IMR-90 (cell line): ENCODE data around the gene S100A2. TPM values are rescaled to one million over a fixed set of nuclear protein-coding genes. Genes with fewer than 3 reads are reported as not detected.

Experiments
- ATAC-seq: fragments of 200-7000 bp; cut with Tn5 transposase; 2 replicates; pipeline ENCODE4 v1.9.1; 2020; ENCODE audit warnings: low read depth, mild to moderate bottlenecking, moderate library complexity
- BruUV-seq: library from RNA; stranded (reverse); fragments of 400-500 nt; replicated peaks from 2 replicates; lab custom pipeline; 2021; lab: Mats Ljungman, UMichigan
- CTCF ChIA-PET: fragments of 300-600 bp; formaldehyde crosslinking; extraction: SDS; loops from one replicate; lab custom pipeline; 2021; ENCODE audit warnings: antibody characterized with exemption; lab: Yijun Ruan, JAX
- POLR2A ChIA-PET: fragments of 300-600 bp; sonication (Branson Sonifier 250); formaldehyde crosslinking; loops from one replicate; lab custom pipeline; 2022; ENCODE audit warnings: antibody characterized with exemption; ENCODE audit not compliant: unreplicated experiment; lab: Charles Lee
- DNase-seq: peaks from one replicate; pipeline ENCODE4 v3.0.0; 2013
- H2AFZ ChIP-seq: replicated peaks from 2 replicates; pipeline ENCODE3; 2013; ENCODE audit warnings: low read length, mild to moderate bottlenecking; ENCODE audit not compliant: poor library complexity
- H2AK5ac ChIP-seq: 2 replicates; pipeline ENCODE4 v1.6.1; 2013; ENCODE audit warnings: low read depth, low read length, inconsistent platforms
- H2AK9ac ChIP-seq: replicated peaks from 2 replicates; pipeline ENCODE3; 2013; ENCODE audit warnings: mild to moderate bottlenecking, low read depth, low read length, moderate library complexity; ENCODE audit not compliant: poor library complexity
- H2BK120ac ChIP-seq: 2 replicates; pipeline ENCODE4 v1.6.1; 2013; ENCODE audit warnings: low read depth, low read length, inconsistent platforms
- H2BK15ac ChIP-seq: 3 replicates; pipeline ENCODE4 v1.6.1; 2013; ENCODE audit warnings: low read depth, low read length, inconsistent platforms
- H2BK20ac ChIP-seq: 2 replicates; pipeline ENCODE4 v1.6.1; 2013; ENCODE audit warnings: low read depth, mild to moderate bottlenecking, inconsistent platforms, low read length, moderate library complexity
- H2BK5ac ChIP-seq: 2 replicates; pipeline ENCODE4 v1.6.1; 2013; ENCODE audit warnings: mild to moderate bottlenecking, low read depth, low read length, inconsistent platforms; ENCODE audit not compliant: poor library complexity, severe bottlenecking
- H3K14ac ChIP-seq: replicated peaks from 2 replicates; pipeline ENCODE4 v1.6.1; 2013; ENCODE audit warnings: low read depth, low read length, inconsistent platforms
- H3K18ac ChIP-seq: 2 replicates; pipeline ENCODE4 v1.6.1; 2013; ENCODE audit warnings: low read depth, low read length, control low read depth
- H3K23ac ChIP-seq: 2 replicates; pipeline ENCODE4 v1.6.1; 2013; ENCODE audit warnings: low read depth, low read length, inconsistent platforms
- H3K27ac ChIP-seq: 2 replicates; pipeline ENCODE4 v1.5.1; 2013; ENCODE audit warnings: mild to moderate bottlenecking, control low read depth, low read length; ENCODE audit not compliant: insufficient read depth
- H3K27me3 ChIP-seq: 2 replicates; pipeline ENCODE4 v1.6.1; 2013; ENCODE audit warnings: low read length; ENCODE audit not compliant: control insufficient read depth, insufficient read depth
- H3K36me3 ChIP-seq: 2 replicates; pipeline ENCODE4 v1.6.1; 2013; ENCODE audit warnings: low read length, mixed read lengths; ENCODE audit not compliant: control insufficient read depth, insufficient read depth
- H3K4ac ChIP-seq: 2 replicates; pipeline ENCODE4 v1.6.1; 2013; ENCODE audit warnings: low read depth, low read length, inconsistent platforms
- H3K4me1 ChIP-seq: 2 replicates; pipeline ENCODE4 v1.6.1; 2013; ENCODE audit warnings: low read length, mixed read lengths; ENCODE audit not compliant: control insufficient read depth, insufficient read depth
- H3K4me2 ChIP-seq: 2 replicates; pipeline ENCODE4 v1.6.1; 2013; ENCODE audit warnings: low read depth, mild to moderate bottlenecking, control low read depth, low read length, moderate library complexity
- H3K4me3 ChIP-seq: 2 replicates; pipeline ENCODE4 v1.5.1; 2013; ENCODE audit warnings: low read depth, mild to moderate bottlenecking, control low read depth, low read length, moderate library complexity; ENCODE audit not compliant: insufficient read depth
- H3K56ac ChIP-seq: 2 replicates; pipeline ENCODE4 v1.6.1; 2013; ENCODE audit warnings: low read length, inconsistent platforms; ENCODE audit not compliant: insufficient read depth; ENCODE audit errors: extremely low read depth
- H3K79me1 ChIP-seq, 2 experiments: 2 replicates each; pipeline ENCODE4 v1.6.1; 2013; ENCODE audit warnings: low read length in 2 of 2, inconsistent platforms in 1 of 2, low read depth in 1 of 2
- H3K9ac ChIP-seq: 2 replicates; pipeline ENCODE4 v1.6.1; 2013; ENCODE audit warnings: low read depth, low read length, control low read depth
- H3K9me1 ChIP-seq: 2 replicates; pipeline ENCODE4 v1.6.1; 2013; ENCODE audit warnings: low read length, inconsistent platforms; ENCODE audit not compliant: insufficient read depth
- H3K9me3 ChIP-seq: 2 replicates; pipeline ENCODE4 v1.6.1; 2013; ENCODE audit warnings: low read length; ENCODE audit not compliant: control insufficient read depth, insufficient read depth
- H4K20me1 ChIP-seq: 2 replicates; pipeline ENCODE4 v1.6.1; 2013; ENCODE audit warnings: low read length, inconsistent platforms; ENCODE audit not compliant: insufficient read depth
- H4K5ac ChIP-seq: 2 replicates; pipeline ENCODE4 v1.6.1; 2013; ENCODE audit warnings: mild to moderate bottlenecking, low read depth, low read length, control low read depth
- H4K8ac ChIP-seq, 2 experiments: 2 replicates each; pipeline ENCODE4 v1.6.1; 2013; ENCODE audit warnings: low read depth in 2 of 2, low read length in 2 of 2, control low read depth in 1 of 2, inconsistent platforms in 1 of 2
- H4K91ac ChIP-seq: 2 replicates; pipeline ENCODE4 v1.6.1; 2013; ENCODE audit warnings: low read depth, low read length, inconsistent platforms; ENCODE audit not compliant: insufficient read depth
- BHLHE40 ChIP-seq: fragments of 150-350 bp; IDR thresholded peaks from 2 replicates; pipeline ENCODE4 v1.6.1; 2016; ENCODE audit warnings: mild to moderate bottlenecking, low read depth, low read length
- CEBPB ChIP-seq: IDR thresholded peaks from 2 replicates; pipeline ENCODE4 v1.6.1; 2012; ENCODE audit warnings: low read depth, low read length, improper control_type of control experiment
- CHD1 ChIP-seq: IDR thresholded peaks from 2 replicates; pipeline ENCODE4 v1.6.1; 2012; ENCODE audit warnings: low read depth, low read length, improper control_type of control experiment
- ELK1 ChIP-seq: fragments of 150-350 bp; IDR thresholded peaks from 2 replicates; pipeline ENCODE4 v1.6.1; 2016; ENCODE audit warnings: low read depth, mild to moderate bottlenecking, low read length, moderate library complexity, borderline replicate concordance
- FOS ChIP-seq: fragments of 150-350 bp; IDR thresholded peaks from 2 replicates; pipeline ENCODE4 v1.6.1; 2016; ENCODE audit warnings: low read depth, low read length
- MAFK ChIP-seq: IDR thresholded peaks from 2 replicates; pipeline ENCODE4 v1.6.1; 2012; ENCODE audit warnings: low read depth, low read length, improper control_type of control experiment
- MAZ ChIP-seq: IDR thresholded peaks from 2 replicates; pipeline ENCODE4 v1.6.1; 2012; ENCODE audit warnings: low read depth, mild to moderate bottlenecking, low read length, improper control_type of control experiment, moderate library complexity, borderline replicate concordance
- MXI1 ChIP-seq: IDR thresholded peaks from 2 replicates; pipeline ENCODE4 v1.6.1; 2012; ENCODE audit warnings: low read depth, mild to moderate bottlenecking, low read length, moderate library complexity, borderline replicate concordance
- NFE2L2 ChIP-seq: fragments of 150-350 bp; IDR thresholded peaks from 2 replicates; pipeline ENCODE4 v1.6.1; 2016; ENCODE audit warnings: low read depth, mild to moderate bottlenecking, low read length
- POLR2A ChIP-seq: IDR thresholded peaks from 2 replicates; pipeline ENCODE4 v1.6.1; 2012; ENCODE audit warnings: mild to moderate bottlenecking, low read depth, low read length
- RAD21 ChIP-seq: IDR thresholded peaks from 2 replicates; pipeline ENCODE4 v1.6.1; 2012; ENCODE audit warnings: low read length, improper control_type of control experiment
- RCOR1 ChIP-seq: IDR thresholded peaks from 2 replicates; pipeline ENCODE4 v1.6.1; 2012; ENCODE audit warnings: mild to moderate bottlenecking, low read length, improper control_type of control experiment; ENCODE audit not compliant: insufficient replicate concordance
- RFX5 ChIP-seq: IDR thresholded peaks from 2 replicates; pipeline ENCODE4 v1.8.0; 2012; ENCODE audit warnings: low read depth, mild to moderate bottlenecking, low read length, moderate library complexity
- SMC3 ChIP-seq: fragments of 150-350 bp; IDR thresholded peaks from 2 replicates; pipeline ENCODE4 v1.6.1; 2016; ENCODE audit warnings: low read depth, mild to moderate bottlenecking, antibody characterized with exemption, low read length, moderate library complexity
- USF2 ChIP-seq: fragments of 150-350 bp; IDR thresholded peaks from 2 replicates; pipeline ENCODE4 v1.6.1; 2017; ENCODE audit warnings: mild to moderate bottlenecking, antibody characterized with exemption, low read length, low read depth
- WGBS, 2 experiments: methylation state at CpG; one replicate each; pipeline versions ENCODE4 v1.1.5 to v1.1.7; 2013; ENCODE audit warnings: missing lambda C conversion rate in 2 of 2; ENCODE audit not compliant: insufficient read length in 1 of 2; ENCODE audit errors: extremely low coverage in 2 of 2; 5-methylcytosine and 5-hydroxymethylcytosine counted together
- dilution Hi-C: fragments of 300-500 bp; cut with HindIII; formaldehyde crosslinking; loops from one replicate; pipeline ENCODE4 v1.14.3; 2018; ENCODE audit warnings: low sequenced_read_pairs; ENCODE audit not compliant: unreplicated experiment
- in situ Hi-C: fragments of 300-500 bp; cut with MboI; formaldehyde crosslinking; loops from 3 replicates; pipeline ENCODE4 v1.14.3; 2019; ENCODE audit warnings: low sequenced_read_pairs, inconsistent platforms, mixed read lengths
- intact Hi-C: fragments of 100-400 bp; cut with micrococcal nuclease; formaldehyde crosslinking; loops from 2 replicates; pipeline ENCODE4 v1.10.0; 2022
- polyA plus RNA-seq, 3 experiments: library from polyadenylated mRNA; depleted of rRNA; stranded (reverse); fragments of >200 nt; gene quantifications; 2 replicates each; pipeline ENCODE4 v1.2.3, GENCODE V29; 2012; ENCODE audit warnings: low replicate concordance in 1 of 3
- total RNA-seq: library from RNA; depleted of rRNA; stranded (reverse); fragments of >200 nt; gene quantifications from 2 replicates; pipeline ENCODE4 v1.2.3, GENCODE V29; 2012
- TF ChIP-seq, protein P1 (sequence below): conservative IDR thresholded peaks from 2 replicates; pipeline ENCODE4 v1.5.1; 2012; ENCODE audit warnings: mild to moderate bottlenecking, low read depth, low read length, improper control_type of control experiment

The S100A2 gene
- total and polyA plus RNA-seq, 2 of the 4 experiments (the other 2 are of a cell fraction), result 3.6 to 7.9 TPM

DNA sequence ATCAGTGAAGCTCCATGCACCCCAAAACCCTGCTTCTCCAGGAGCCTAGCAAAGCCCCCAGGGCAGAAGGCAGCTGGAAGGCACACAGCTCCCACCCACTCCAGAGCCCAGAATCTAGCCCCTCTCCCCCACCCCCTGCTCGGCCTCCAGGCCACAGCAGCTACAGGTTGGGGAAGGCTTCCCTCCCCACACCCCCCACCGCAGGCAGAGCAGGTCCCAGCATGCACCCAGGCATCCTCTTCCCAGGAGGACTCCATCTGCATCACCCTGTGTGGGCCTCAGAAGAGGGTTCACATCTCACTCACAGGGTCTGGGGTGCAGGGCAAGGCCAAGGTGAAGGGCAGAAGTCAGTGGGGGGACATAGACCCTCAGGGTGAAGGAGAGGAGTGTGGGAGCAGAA lies 49.8 kb upstream of the S100A2 start:
- H3K27me3 ChIP-seq, result no peaks in the 10 kb centered on the region
- no peak for ATAC-seq
- H3K36me3 ChIP-seq, result peaks cover 15% of the 10 kb centered on the region
- no peak overlapping the region for H3K14ac ChIP-seq
- no peak overlapping the region for H4K8ac ChIP-seq
- TF ChIP-seq MXI1, result no peak
- no peak for TF ChIP-seq RAD21
- no peak for TF ChIP-seq ELK1
- TF ChIP-seq FOS, result no peak
- no peak for TF ChIP-seq SMC3
- TF ChIP-seq USF2, result no peak
- TF ChIP-seq CEBPB, result no peak
- TF ChIP-seq RFX5, result no peak
- TF ChIP-seq NFE2L2, result no peak
- no peak for TF ChIP-seq RCOR1
- TF ChIP-seq BHLHE40, result no peak
- TF ChIP-seq MAZ, result no peak
- no peak for TF ChIP-seq MAFK
- no peak for TF ChIP-seq POLR2A
- TF ChIP-seq, protein P1, sequence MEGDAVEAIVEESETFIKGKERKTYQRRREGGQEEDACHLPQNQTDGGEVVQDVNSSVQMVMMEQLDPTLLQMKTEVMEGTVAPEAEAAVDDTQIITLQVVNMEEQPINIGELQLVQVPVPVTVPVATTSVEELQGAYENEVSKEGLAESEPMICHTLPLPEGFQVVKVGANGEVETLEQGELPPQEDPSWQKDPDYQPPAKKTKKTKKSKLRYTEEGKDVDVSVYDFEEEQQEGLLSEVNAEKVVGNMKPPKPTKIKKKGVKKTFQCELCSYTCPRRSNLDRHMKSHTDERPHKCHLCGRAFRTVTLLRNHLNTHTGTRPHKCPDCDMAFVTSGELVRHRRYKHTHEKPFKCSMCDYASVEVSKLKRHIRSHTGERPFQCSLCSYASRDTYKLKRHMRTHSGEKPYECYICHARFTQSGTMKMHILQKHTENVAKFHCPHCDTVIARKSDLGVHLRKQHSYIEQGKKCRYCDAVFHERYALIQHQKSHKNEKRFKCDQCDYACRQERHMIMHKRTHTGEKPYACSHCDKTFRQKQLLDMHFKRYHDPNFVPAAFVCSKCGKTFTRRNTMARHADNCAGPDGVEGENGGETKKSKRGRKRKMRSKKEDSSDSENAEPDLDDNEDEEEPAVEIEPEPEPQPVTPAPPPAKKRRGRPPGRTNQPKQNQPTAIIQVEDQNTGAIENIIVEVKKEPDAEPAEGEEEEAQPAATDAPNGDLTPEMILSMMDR, result no peak
- TF ChIP-seq CHD1, result no peak
- no peak for DNase-seq
- H3K27ac ChIP-seq, result no peak overlapping the region
- H3K9me3 ChIP-seq, result no peaks in the 10 kb centered on the region
- H3K4me1 ChIP-seq, result peaks cover 20% of the 10 kb centered on the region
- ChIA-PET POLR2A (no interaction called here), CTCF (interaction anchor here (0.7 to 2.5 kb wide), 3 partner anchors 12 to 47 kb away, joined by 3 to 8 read pairs (median 4); partner anchors contain the start of gene S100A13)
- WGBS, 2 experiments, result 40% methylated on average over 1 of the region's 2 CpGs; no CpG with 5 or more reads in 1 of the 2 experiments
- H2AK5ac ChIP-seq, result no peak overlapping the region
- no peak overlapping the region for H2BK20ac ChIP-seq
- H3K9ac ChIP-seq, result no peak overlapping the region
- peak overlapping the region; percentile 32; the same call in 1 of the 2 replicates for H4K91ac ChIP-seq
- peaks cover 6 to 23% of the 10 kb centered on the region in 2 experiments for H3K79me1 ChIP-seq
- H2AFZ ChIP-seq, result no peak overlapping the region
- no peak overlapping the region for H2BK5ac ChIP-seq
- intact Hi-C loops (no loop called here), in situ Hi-C loops (no loop called here), dilution Hi-C loops (no loop called here)
- no peak overlapping the region for H3K4ac ChIP-seq
- H3K4me2 ChIP-seq, result no peak overlapping the region
- 0 out of 2 replicates have a peak, but pooled peaks cover 1% of the 10 kb centered on the region for H3K9me1 ChIP-seq
- H3K23ac ChIP-seq, result no peak overlapping the region
- no peak overlapping the region for H2BK120ac ChIP-seq
- H4K20me1 ChIP-seq, result peaks cover 4% of the 10 kb centered on the region; the same call in 1 of the 2 replicates
- H3K18ac ChIP-seq, result no peak overlapping the region
- no peak overlapping the region for H2AK9ac ChIP-seq
- H2BK15ac ChIP-seq, result no peak overlapping the region
- no peak overlapping the region for H4K5ac ChIP-seq
- H3K56ac ChIP-seq, result no peak overlapping the region
- H3K4me3 ChIP-seq, result no peak overlapping the region
- BruUV-seq, result no TSS peak
